Neural progenitor cell (in vitro differentiated cells): ENCODE data around the gene RNF181. TPM values are rescaled to one million over a fixed set of nuclear protein-coding genes. Genes with fewer than 3 reads are reported as not detected.
A peak's percentile ranks its signal among the peaks of the same experiment; 100 is the strongest.

Experiments
- DNase-seq: peaks from one replicate; pipeline ENCODE4 v3.0.0-alpha.2; 2016; ENCODE audit warnings: low spot score
- H2AFZ ChIP-seq: fragments of 200-600 bp; sonication (generic); replicated peaks from 2 replicates; pipeline ENCODE4 v1.6.1; 2016; ENCODE audit warnings: antibody characterized with exemption
- H3F3A ChIP-seq: fragments of 200-600 bp; sonication (generic); 2 replicates; pipeline ENCODE4 v1.6.1; 2016; ENCODE audit warnings: antibody characterized with exemption, low read depth
- H3K27ac ChIP-seq: fragments of 200-600 bp; sonication (generic); 2 replicates; pipeline ENCODE4 v1.5.1; 2016; ENCODE audit warnings: mild to moderate bottlenecking
- H3K27me3 ChIP-seq: fragments of 200-600 bp; sonication (generic); 2 replicates; pipeline ENCODE4 v1.6.1; 2016; ENCODE audit warnings: mild to moderate bottlenecking, moderate library complexity
- H3K36me3 ChIP-seq: fragments of 200-600 bp; sonication (generic); 2 replicates; pipeline ENCODE4 v1.5.1; 2016
- H3K4me1 ChIP-seq: fragments of 200-600 bp; sonication (generic); 2 replicates; pipeline ENCODE4 v1.6.1; 2016; ENCODE audit warnings: mixed run types
- H3K4me2 ChIP-seq: fragments of 200-600 bp; sonication (generic); 2 replicates; pipeline ENCODE4 v1.6.1; 2016
- H3K4me3 ChIP-seq: fragments of 200-600 bp; sonication (generic); 2 replicates; pipeline ENCODE4 v1.5.1; 2016
- H3K79me2 ChIP-seq: fragments of 200-600 bp; sonication (generic); 2 replicates; pipeline ENCODE4 v1.6.1; 2016; ENCODE audit warnings: low read depth
- H3K9ac ChIP-seq: fragments of 200-600 bp; sonication (generic); 2 replicates; pipeline ENCODE4 v1.6.1; 2016
- H3K9me3 ChIP-seq: fragments of 200-600 bp; sonication (generic); 2 replicates; pipeline ENCODE4 v1.5.1; 2016; ENCODE audit warnings: low read depth
- H4K20me1 ChIP-seq: fragments of 200-600 bp; sonication (generic); 2 replicates; pipeline ENCODE4 v1.6.1; 2016; ENCODE audit warnings: low read depth
- H3K27ac Mint-ChIP-seq: 3 replicates; pipeline ENCODE4 v1.8.0; 2021; ENCODE audit warnings: mixed read lengths
- H3K27me3 Mint-ChIP-seq: 2 replicates; pipeline ENCODE4 v1.8.0; 2022; ENCODE audit warnings: low read depth, mild to moderate bottlenecking, inconsistent platforms, moderate library complexity, mixed read lengths; ENCODE audit not compliant: insufficient read depth
- H3K36me3 Mint-ChIP-seq: 3 replicates; pipeline ENCODE4 v1.8.0; 2021; ENCODE audit warnings: mixed read lengths
- H3K4me1 Mint-ChIP-seq: 3 replicates; pipeline ENCODE4 v1.8.0; 2021; ENCODE audit warnings: mixed read lengths
- H3K4me3 Mint-ChIP-seq: 3 replicates; pipeline ENCODE4 v1.8.0; 2021; ENCODE audit warnings: mild to moderate bottlenecking, moderate library complexity, mixed read lengths
- H3K9me3 Mint-ChIP-seq: 3 replicates; pipeline ENCODE4 v1.8.0; 2020; ENCODE audit warnings: mixed read lengths
- EZH2 ChIP-seq: fragments of 200-600 bp; sonication (generic); IDR thresholded peaks from 2 replicates; pipeline ENCODE4 v1.6.1; 2017; ENCODE audit warnings: antibody characterized with exemption, mild to moderate bottlenecking, moderate library complexity
- EZH2phosphoT487 ChIP-seq: fragments of 200-600 bp; sonication (generic); IDR thresholded peaks from 2 replicates; pipeline ENCODE4 v1.6.1; 2017; ENCODE audit warnings: antibody characterized with exemption
- total RNA-seq: library from RNA; depleted of rRNA; stranded (reverse); fragments of >200 nt; gene quantifications from 2 replicates; pipeline ENCODE4 v1.2.3, GENCODE V29; 2015; ENCODE audit warnings: low replicate concordance
- TF ChIP-seq, protein P1 (sequence below): fragments of 200-600 bp; sonication (generic); IDR thresholded peaks from 2 replicates; pipeline ENCODE4 v1.5.1; 2017; ENCODE audit warnings: antibody characterized with exemption, mild to moderate bottlenecking

The RNF181 gene
- total RNA-seq, 1 donor from 2014 or later, result 81.3 TPM

- Histone ChIP-seq H3F3A (no peaks in the 10 kb centered on the region), H3K36me3 (no peaks in the 10 kb centered on the region), H2AFZ (no peak overlapping the region), H3K4me3 (no peak overlapping the region), H3K27ac (no peak overlapping the region), H3K27me3 (peaks cover 98% of the 10 kb centered on the region), H3K79me2 (no peaks in the 10 kb centered on the region), H3K9me3 (no peaks in the 10 kb centered on the region), H3K4me1 (peaks cover 25% of the 10 kb centered on the region), H3K4me2 (no peak overlapping the region), H4K20me1 (no peaks in the 10 kb centered on the region), H3K9ac (no peak overlapping the region)
- no peak for DNase-seq
- H3K27ac Mint-ChIP-seq, result peak overlapping the region; percentile 96
- no peaks in the 10 kb centered on the region for H3K9me3 Mint-ChIP-seq
- H3K27me3 Mint-ChIP-seq, result peaks cover 9% of the 10 kb centered on the region
- no peak for TF ChIP-seq EZH2
- TF ChIP-seq EZH2phosphoT487, result no peak
- TF ChIP-seq, protein P1, sequence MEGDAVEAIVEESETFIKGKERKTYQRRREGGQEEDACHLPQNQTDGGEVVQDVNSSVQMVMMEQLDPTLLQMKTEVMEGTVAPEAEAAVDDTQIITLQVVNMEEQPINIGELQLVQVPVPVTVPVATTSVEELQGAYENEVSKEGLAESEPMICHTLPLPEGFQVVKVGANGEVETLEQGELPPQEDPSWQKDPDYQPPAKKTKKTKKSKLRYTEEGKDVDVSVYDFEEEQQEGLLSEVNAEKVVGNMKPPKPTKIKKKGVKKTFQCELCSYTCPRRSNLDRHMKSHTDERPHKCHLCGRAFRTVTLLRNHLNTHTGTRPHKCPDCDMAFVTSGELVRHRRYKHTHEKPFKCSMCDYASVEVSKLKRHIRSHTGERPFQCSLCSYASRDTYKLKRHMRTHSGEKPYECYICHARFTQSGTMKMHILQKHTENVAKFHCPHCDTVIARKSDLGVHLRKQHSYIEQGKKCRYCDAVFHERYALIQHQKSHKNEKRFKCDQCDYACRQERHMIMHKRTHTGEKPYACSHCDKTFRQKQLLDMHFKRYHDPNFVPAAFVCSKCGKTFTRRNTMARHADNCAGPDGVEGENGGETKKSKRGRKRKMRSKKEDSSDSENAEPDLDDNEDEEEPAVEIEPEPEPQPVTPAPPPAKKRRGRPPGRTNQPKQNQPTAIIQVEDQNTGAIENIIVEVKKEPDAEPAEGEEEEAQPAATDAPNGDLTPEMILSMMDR, result no peak
- H3K4me1 Mint-ChIP-seq, result peaks cover 44% of the 10 kb centered on the region
- peak overlapping the region; percentile 75 for H3K4me3 Mint-ChIP-seq
- H3K36me3 Mint-ChIP-seq, result peaks cover 2% of the 10 kb centered on the region
Measured at GRCh38 chr2:85579266-85579935, 16.1 kb upstream of the RNF181 start.

DNA sequence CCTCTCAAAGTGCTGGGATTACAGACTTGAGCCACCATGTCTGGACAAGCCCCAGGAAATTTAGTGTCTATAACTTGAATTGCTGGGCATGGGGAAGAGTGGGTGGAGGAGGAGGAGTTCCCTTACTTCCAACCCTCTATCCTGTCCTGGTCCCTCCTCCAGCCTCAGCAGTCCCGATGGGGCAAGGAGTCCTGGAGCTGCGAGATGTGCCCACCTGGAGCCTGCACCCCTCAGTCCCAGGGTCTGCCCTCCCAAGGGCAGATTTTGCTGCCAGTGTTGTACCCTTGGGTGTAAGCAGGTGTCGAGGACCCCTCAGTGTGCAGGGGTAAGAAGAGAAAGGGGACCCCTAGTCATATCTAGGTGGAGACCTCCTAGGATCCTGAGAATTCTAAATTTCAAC lies 15.3 kb upstream of the RNF181 start:
- peaks cover 9% of the 10 kb centered on the region for H3K27me3 Mint-ChIP-seq
- no peaks in the 10 kb centered on the region for H3K79me2 ChIP-seq
- peaks cover 25% of the 10 kb centered on the region for H3K4me1 ChIP-seq
- no peaks in the 10 kb centered on the region for H4K20me1 ChIP-seq
- H3K4me1 Mint-ChIP-seq, result peaks cover 48% of the 10 kb centered on the region
- H3K4me3 ChIP-seq, result no peak overlapping the region
- no peak overlapping the region for H3K27ac ChIP-seq
- peak overlapping the region; percentile 96 for H3K27ac Mint-ChIP-seq
- no peaks in the 10 kb centered on the region for H3K9me3 Mint-ChIP-seq
- no peak overlapping the region for H3K4me3 Mint-ChIP-seq
- no peak overlapping the region for H3K4me2 ChIP-seq
- H3K36me3 ChIP-seq, result no peaks in the 10 kb centered on the region
- no peak for DNase-seq
- H3K27me3 ChIP-seq, result peaks cover 98% of the 10 kb centered on the region
- no peak overlapping the region for H3K9ac ChIP-seq
- peaks cover 2% of the 10 kb centered on the region for H3K36me3 Mint-ChIP-seq
- no peaks in the 10 kb centered on the region for H3F3A ChIP-seq
- TF ChIP-seq, protein P1, result no peak
- TF ChIP-seq EZH2phosphoT487, result no peak
- TF ChIP-seq EZH2, result no peak
- no peaks in the 10 kb centered on the region for H3K9me3 ChIP-seq
- no peak overlapping the region for H2AFZ ChIP-seq

GRCh38 chr2:85582492-85582891 lies 13.1 kb upstream of the RNF181 start:
- Mint-ChIP-seq H3K4me1 (peaks cover 51% of the 10 kb centered on the region), H3K27me3 (peaks cover 5% of the 10 kb centered on the region), H3K27ac (no peak overlapping the region), H3K36me3 (peaks cover 2% of the 10 kb centered on the region), H3K4me3 (no peak overlapping the region), H3K9me3 (no peaks in the 10 kb centered on the region)
- Histone ChIP-seq H3K27me3 (peaks cover 98% of the 10 kb centered on the region), H3K9ac (no peak overlapping the region), H4K20me1 (no peaks in the 10 kb centered on the region), H3K4me1 (peaks cover 22% of the 10 kb centered on the region), H3K4me2 (no peak overlapping the region), H2AFZ (no peak overlapping the region), H3K9me3 (no peaks in the 10 kb centered on the region), H3K79me2 (no peaks in the 10 kb centered on the region), H3F3A (no peaks in the 10 kb centered on the region), H3K4me3 (no peak overlapping the region), H3K36me3 (no peaks in the 10 kb centered on the region), H3K27ac (no peak overlapping the region)
- TF ChIP-seq EZH2phosphoT487, result no peak
- TF ChIP-seq, protein P1, result no peak
- no peak for TF ChIP-seq EZH2
- no peak for DNase-seq
